Panc1 (cell line): ENCODE data around the gene SOD1. TPM values are rescaled to one million over a fixed set of nuclear protein-coding genes. Genes with fewer than 3 reads are reported as not detected.

Experiments
- ATAC-seq: fragments of 200-7000 bp; cut with Tn5 transposase; 2 replicates; pipeline ENCODE4 v1.9.1; 2020; ENCODE audit warnings: mild to moderate bottlenecking, moderate library complexity
- BruUV-seq: library from RNA; stranded (reverse); fragments of 400-500 nt; replicated peaks from 2 replicates; lab custom pipeline; 2021; lab: Mats Ljungman, UMichigan
- CTCF ChIA-PET: fragments of 300-600 bp; sonication (Branson Sonifier 250); formaldehyde crosslinking; loops from one replicate; lab custom pipeline; 2022; ENCODE audit warnings: antibody characterized with exemption; lab: Charles Lee
- POLR2A ChIA-PET: fragments of 300-600 bp; sonication (Branson Sonifier 250); formaldehyde crosslinking; loops from one replicate; lab custom pipeline; 2022; ENCODE audit warnings: antibody characterized with exemption; lab: Charles Lee
- DNase-seq: peaks from one replicate; pipeline ENCODE4 v3.0.0-alpha.2; 2010; ENCODE audit warnings: low read depth, low spot score
- H3K27ac ChIP-seq: 2 replicates; pipeline ENCODE4 v1.5.1; 2011; ENCODE audit warnings: mild to moderate bottlenecking, low read length, inconsistent platforms
- H3K27me3 ChIP-seq: fragments of 200-500 bp; sonication (Bioruptor generic); 2 replicates; pipeline ENCODE4 v1.6.0; 2014; ENCODE audit warnings: low read length, inconsistent platforms; ENCODE audit not compliant: control insufficient read depth, insufficient read depth
- H3K36me3 ChIP-seq: fragments of 200-500 bp; sonication (Bioruptor generic); 2 replicates; pipeline ENCODE4 v1.5.1; 2014; ENCODE audit warnings: inconsistent platforms, mild to moderate bottlenecking, low read length, moderate library complexity; ENCODE audit not compliant: control insufficient read depth, insufficient read depth
- H3K4me1 ChIP-seq: 2 replicates; pipeline ENCODE4 v1.5.1; 2011; ENCODE audit warnings: inconsistent platforms, mild to moderate bottlenecking, low read length, moderate library complexity; ENCODE audit not compliant: control insufficient read depth, insufficient read depth
- H3K4me3 ChIP-seq, 2 experiments: 2 replicates each; pipeline ENCODE4 v1.5.1; 2011 to 2012; ENCODE audit warnings: low read depth in 2 of 2, low read length in 2 of 2, mild to moderate bottlenecking in 2 of 2, inconsistent platforms in 1 of 2, moderate library complexity in 1 of 2
- H3K9me3 ChIP-seq: fragments of 200-500 bp; sonication (Bioruptor generic); 2 replicates; pipeline ENCODE4 v1.5.1; 2014; ENCODE audit warnings: low read depth, mild to moderate bottlenecking, inconsistent platforms, low read length, moderate library complexity; ENCODE audit not compliant: control insufficient read depth, insufficient read depth
- CTCF ChIP-seq: fragments of 450-650 bp; IDR thresholded peaks from 2 replicates; pipeline ENCODE4 v1.5.1; 2017; ENCODE audit warnings: mild to moderate bottlenecking
- POLR2AphosphoS5 ChIP-seq: IDR thresholded peaks from 2 replicates; pipeline ENCODE4 v1.6.1; 2012; ENCODE audit warnings: mild to moderate bottlenecking, low read depth, low read length, moderate library complexity
- REST ChIP-seq, 2 experiments: IDR thresholded peaks; 2 replicates each; pipeline ENCODE4 v1.6.1; 2011 to 2012; ENCODE audit warnings: low read depth in 2 of 2, control low read depth in 1 of 2, low read length in 1 of 2, mild to moderate bottlenecking in 1 of 2, moderate library complexity in 1 of 2; ENCODE audit not compliant: insufficient read depth in 1 of 2
- SIN3A ChIP-seq: IDR thresholded peaks from 2 replicates; pipeline ENCODE4 v1.6.1; 2012; ENCODE audit warnings: low read depth, mild to moderate bottlenecking, low read length, moderate library complexity, borderline replicate concordance; ENCODE audit not compliant: insufficient read depth
- TCF7L2 ChIP-seq: IDR thresholded peaks from 2 replicates; pipeline ENCODE4 v1.6.1; 2011; ENCODE audit warnings: mild to moderate bottlenecking, low read depth, low read length, inconsistent platforms
- in situ Hi-C: cut with HindIII; loops from 2 replicates; pipeline ENCODE4 v1.10.0; 2016; ENCODE audit warnings: low sequenced_read_pairs, low pct_unique_long_range_greater_than_20kb
- intact Hi-C: fragments of 100-400 bp; cut with micrococcal nuclease; formaldehyde crosslinking; loops from one replicate; pipeline ENCODE4 v1.10.0; 2022; ENCODE audit not compliant: unreplicated experiment
- total RNA-seq: library from RNA; stranded (reverse); gene quantifications from one replicate; pipeline ENCODE4 v1.2.1, GENCODE V29; 2021; ENCODE audit not compliant: unreplicated experiment

The SOD1 gene
- total RNA-seq, 1 experiment from 2014 or later, result 221 TPM

- TF ChIP-seq SIN3A (no peak), CTCF (no peak), REST (IDR thresholded peaks at IDR 0.05; ENCODE audit: insufficient read depth in 1 of 2, low read depth in 2 of 2, low read length in 1 of 2) (no peak), TCF7L2 (no peak), POLR2AphosphoS5 (no peak)
- DNase-seq, result no peak
Observed at GRCh38 chr21:31682620-31683019, 23.1 kb downstream of the SOD1 start.

GRCh38 chr21:31683029-31683428, 23.5 kb downstream of the SOD1 start:
- POLR2A ChIA-PET, result no interaction called here
- intact Hi-C loops, result no loop called here
- DNase-seq, result no peak
- no TSS peak for BruUV-seq
- Histone ChIP-seq H3K27me3 (no peaks in the 10 kb centered on the region), H3K9me3 (no peaks in the 10 kb centered on the region), H3K4me1 (no peaks in the 10 kb centered on the region), H3K36me3 (peaks cover 13% of the 10 kb centered on the region; the same call in 1 of the 2 replicates), H3K27ac (no peak overlapping the region), H3K4me3 (no peak overlapping the region)
- TF ChIP-seq REST (IDR thresholded peaks at IDR 0.05; ENCODE audit: insufficient read depth in 1 of 2, low read depth in 2 of 2, low read length in 1 of 2) (no peak), CTCF (peak; percentile 23; the same call in 1 of the 2 replicates)
- in situ Hi-C loops, result no loop called here
- CTCF ChIA-PET, result no interaction called here
- ATAC-seq, result no peak

More at GRCh38 chr21:31682620-31683019, 23.1 kb downstream of the SOD1 start:
- POLR2A ChIA-PET, result no interaction called here
- Histone ChIP-seq H3K9me3 (no peaks in the 10 kb centered on the region), H3K4me1 (no peaks in the 10 kb centered on the region), H3K36me3 (peaks cover 13% of the 10 kb centered on the region; the same call in 1 of the 2 replicates), H3K27ac (no peak overlapping the region), H3K27me3 (no peaks in the 10 kb centered on the region), H3K4me3 (no peak overlapping the region)
- in situ Hi-C loops (no loop called here), intact Hi-C loops (no loop called here)
- ATAC-seq, result no peak
- BruUV-seq, result TSS peak; percentile 18
- CTCF ChIA-PET, result no interaction called here
